ENCODE measurements around the gene MFSD6. TPM values are rescaled to one million over a fixed set of nuclear protein-coding genes. Genes with fewer than 3 reads are reported as not detected.

The MFSD6 gene
- total RNA-seq, 4 donors from 2014 or later, result 81.2 to 157 (median 133) TPM

- Histone ChIP-seq H3K4me3 (no peak overlapping the region), H3K27ac (no peak overlapping the region), H3K27me3 (no peaks in the 10 kb centered on the region), H3K4me1 (peaks cover 0 to 35% (median 14%) of the 10 kb centered on the region in 3 donors), H3K9me3 (no peaks in the 10 kb centered on the region), H3K36me3 (no peaks in the 10 kb centered on the region)
- no peak for TF ChIP-seq POLR2A (IDR thresholded peaks at IDR 0.05)
- TF ChIP-seq, protein P1, sequence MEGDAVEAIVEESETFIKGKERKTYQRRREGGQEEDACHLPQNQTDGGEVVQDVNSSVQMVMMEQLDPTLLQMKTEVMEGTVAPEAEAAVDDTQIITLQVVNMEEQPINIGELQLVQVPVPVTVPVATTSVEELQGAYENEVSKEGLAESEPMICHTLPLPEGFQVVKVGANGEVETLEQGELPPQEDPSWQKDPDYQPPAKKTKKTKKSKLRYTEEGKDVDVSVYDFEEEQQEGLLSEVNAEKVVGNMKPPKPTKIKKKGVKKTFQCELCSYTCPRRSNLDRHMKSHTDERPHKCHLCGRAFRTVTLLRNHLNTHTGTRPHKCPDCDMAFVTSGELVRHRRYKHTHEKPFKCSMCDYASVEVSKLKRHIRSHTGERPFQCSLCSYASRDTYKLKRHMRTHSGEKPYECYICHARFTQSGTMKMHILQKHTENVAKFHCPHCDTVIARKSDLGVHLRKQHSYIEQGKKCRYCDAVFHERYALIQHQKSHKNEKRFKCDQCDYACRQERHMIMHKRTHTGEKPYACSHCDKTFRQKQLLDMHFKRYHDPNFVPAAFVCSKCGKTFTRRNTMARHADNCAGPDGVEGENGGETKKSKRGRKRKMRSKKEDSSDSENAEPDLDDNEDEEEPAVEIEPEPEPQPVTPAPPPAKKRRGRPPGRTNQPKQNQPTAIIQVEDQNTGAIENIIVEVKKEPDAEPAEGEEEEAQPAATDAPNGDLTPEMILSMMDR (IDR thresholded peaks at IDR 0.05), result no peak
- no peak for DNase-seq
- intact Hi-C loops (cut with DNase I), result no loop called here
Measured at GRCh38 chr2:190527918-190528317, 119.8 kb downstream of the MFSD6 start.

- intact Hi-C loops (cut with DNase I), result no loop called here
- DNase-seq, result no peak
- Histone ChIP-seq H3K4me1 (peaks cover 0 to 41% (median 19%) of the 10 kb centered on the region in 3 donors), H3K27ac (no peak overlapping the region), H3K4me3 (no peak overlapping the region), H3K9me3 (no peaks in the 10 kb centered on the region), H3K36me3 (no peaks in the 10 kb centered on the region), H3K27me3 (no peaks in the 10 kb centered on the region)
- 60 to 67% methylated on average over 1 of the region's 1 CpG for WGBS, 2 donors
- TF ChIP-seq, protein P1 (IDR thresholded peaks at IDR 0.05), result no peak
- TF ChIP-seq POLR2A (IDR thresholded peaks at IDR 0.05), result no peak
Measured at GRCh38 chr2:190528521-190529001, 120.4 kb downstream of the MFSD6 start.

DNA sequence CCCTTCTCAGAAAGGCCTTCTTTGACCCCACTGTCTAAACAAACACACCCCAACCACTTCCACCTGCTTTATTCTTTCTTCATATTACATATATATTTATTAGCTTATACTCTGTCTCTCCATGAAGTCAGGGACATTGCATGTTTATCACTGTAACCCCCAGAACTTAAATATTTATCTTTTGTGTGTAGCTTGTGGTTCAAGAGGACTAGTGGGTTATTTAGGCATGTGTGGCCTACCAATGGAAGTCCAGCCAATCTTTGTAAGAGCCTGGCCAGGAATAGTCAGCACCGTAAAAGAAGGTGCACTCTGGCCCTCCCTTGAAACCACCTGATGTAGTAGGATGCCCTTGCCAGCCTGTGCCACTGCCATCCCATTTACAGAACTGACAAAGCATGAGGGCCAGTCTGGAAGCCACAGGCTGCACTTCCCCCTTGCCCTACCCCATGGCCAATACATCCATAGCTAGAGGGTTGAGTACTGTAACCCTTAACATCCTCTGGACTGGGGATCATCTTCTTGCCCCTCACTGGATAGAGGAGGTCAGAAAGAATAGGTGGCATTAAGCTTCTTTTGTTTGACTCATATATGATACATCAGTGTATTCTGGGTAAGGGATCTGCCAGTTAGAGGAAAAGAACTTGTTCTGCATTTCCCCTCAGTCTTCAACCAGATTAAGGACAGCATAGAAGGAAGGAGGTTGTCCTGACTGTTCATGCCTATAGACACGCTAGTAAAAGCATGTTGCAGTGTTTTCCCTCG lies 121.5 kb downstream of the MFSD6 start:
- H3K27ac ChIP-seq, result peak overlapping the region in 1 of 4 donors; percentile 37
- no peaks in the 10 kb centered on the region for H3K9me3 ChIP-seq
- 45 to 64% methylated on average over 3 of the region's 3 CpGs for WGBS, 2 donors
- TF ChIP-seq, protein P1 (IDR thresholded peaks at IDR 0.05), result no peak
- TF ChIP-seq POLR2A (IDR thresholded peaks at IDR 0.05), result no peak
- DNase-seq, result no peak
- H3K36me3 ChIP-seq, result no peaks in the 10 kb centered on the region
- H3K4me1 ChIP-seq, result peaks cover 0 to 46% (median 19%) of the 10 kb centered on the region in 3 donors
- intact Hi-C loops (cut with DNase I), result loop anchor here (10.0 kb wide), 1 partner anchor 105 kb away; no protein-coding TSS in a partner anchor
- H3K27me3 ChIP-seq, result no peaks in the 10 kb centered on the region
- H3K4me3 ChIP-seq, result no peak overlapping the region

DNA sequence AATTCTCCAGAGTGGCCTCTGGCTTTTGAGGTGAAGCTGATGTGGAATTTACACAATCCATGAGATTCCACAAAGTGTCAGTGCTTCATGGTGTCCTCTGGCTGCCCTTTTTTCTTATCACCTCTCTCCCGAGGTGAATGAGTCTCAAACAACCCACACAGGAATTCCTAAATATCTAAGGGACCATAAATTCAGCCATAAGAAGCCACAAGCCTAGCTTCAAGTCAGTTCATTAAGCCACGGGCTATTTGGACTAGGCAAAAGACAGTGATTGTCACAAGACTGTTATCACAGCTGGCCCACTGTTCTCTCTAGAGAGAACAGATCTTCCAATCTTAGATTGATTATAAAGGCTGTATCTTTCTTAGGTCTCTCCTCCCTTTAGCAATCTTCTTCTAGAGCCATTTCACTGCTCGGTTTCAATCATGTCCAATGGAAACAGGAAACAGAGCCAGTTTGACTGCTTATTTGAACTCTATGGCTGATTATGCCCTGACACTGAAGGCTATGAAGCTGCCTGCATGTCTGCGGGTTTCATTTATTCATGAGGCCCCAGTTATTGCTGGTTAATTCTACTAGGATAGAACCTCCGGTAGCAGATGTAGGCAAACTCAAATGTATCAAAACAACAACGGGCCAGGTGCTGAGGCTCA lies 122.2 kb downstream of the MFSD6 start:
- TF ChIP-seq, protein P1 (IDR thresholded peaks at IDR 0.05), result no peak
- no peak for TF ChIP-seq POLR2A (IDR thresholded peaks at IDR 0.05)
- H3K27me3 ChIP-seq, result no peaks in the 10 kb centered on the region
- intact Hi-C loops (cut with DNase I), result loop anchor here (10.0 kb wide), 1 partner anchor 104 kb away; no protein-coding TSS in a partner anchor
- H3K4me1 ChIP-seq, result peaks cover 0 to 48% (median 19%) of the 10 kb centered on the region in 3 donors
- no peak overlapping the region for H3K4me3 ChIP-seq
- H3K9me3 ChIP-seq, result no peaks in the 10 kb centered on the region
- H3K27ac ChIP-seq, result peak overlapping the region in 1 of 4 donors; percentile 37
- H3K36me3 ChIP-seq, result no peaks in the 10 kb centered on the region
- WGBS, 2 donors, result 55 to 61% methylated on average over 5 to 6 of the region's 6 CpGs
- no peak for DNase-seq

DNA sequence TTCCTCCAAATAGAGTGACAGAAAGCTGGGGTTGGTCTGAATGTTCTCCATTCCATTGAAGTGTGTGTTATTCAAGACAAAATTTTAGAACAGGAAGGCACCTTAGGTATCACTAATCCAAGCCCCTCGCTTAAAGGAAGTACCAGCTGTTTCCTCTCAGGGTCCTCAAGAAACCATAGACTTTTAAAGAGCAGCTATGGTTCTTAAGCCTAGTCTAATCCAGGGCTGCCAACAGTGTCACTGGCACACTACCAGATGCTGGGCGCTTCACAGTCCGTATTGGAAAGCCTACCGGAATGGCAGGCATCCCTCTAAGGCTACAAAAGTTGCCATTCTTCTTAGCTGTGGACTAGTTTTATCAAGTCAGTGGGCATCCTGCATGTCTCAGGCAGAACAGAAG lies 124.4 kb downstream of the MFSD6 start:
- H3K9me3 ChIP-seq, result peaks cover 0 to 4% (median 0%) of the 10 kb centered on the region in 3 donors
- intact Hi-C loops (cut with DNase I), result loop anchor here (10.0 kb wide), 1 partner anchor 102 kb away; no protein-coding TSS in a partner anchor
- H3K4me1 ChIP-seq, result peaks cover 0 to 53% (median 19%) of the 10 kb centered on the region in 3 donors
- H3K27me3 ChIP-seq, result no peaks in the 10 kb centered on the region
- 14 to 26% methylated on average over 4 of the region's 4 CpGs for WGBS, 2 donors
- TF ChIP-seq, protein P1 (IDR thresholded peaks at IDR 0.05), result no peak
- no peak for TF ChIP-seq POLR2A (IDR thresholded peaks at IDR 0.05)
- no peak overlapping the region for H3K4me3 ChIP-seq
- no peak for DNase-seq
- H3K27ac ChIP-seq, result peak overlapping the region in 2 of 4 donors; percentile 39 to 98
- no peaks in the 10 kb centered on the region for H3K36me3 ChIP-seq

Data from esophagus squamous epithelium (tissue), 5 donors.